GM23338 (cell line): Measurements from ENCODE around the gene WDR26. TPM values are rescaled to one million over a fixed set of nuclear protein-coding genes. Genes with fewer than 3 reads are reported as not detected.

ENCODE experiments used
- ATAC-seq: fragments of 200-7000 bp; cut with Tn5 transposase; 3 replicates; pipeline ENCODE4 v1.9.1; 2020
- DNase-seq: peaks from one replicate; pipeline ENCODE4 v3.0.0-alpha.2; 2015; ENCODE audit warnings: low spot score
- H2AFZ ChIP-seq: fragments of 200-600 bp; sonication (generic); 2 replicates; pipeline ENCODE4 v1.8.0; 2016; ENCODE audit warnings: antibody characterized with exemption, mild to moderate bottlenecking, moderate library complexity
- H3F3A ChIP-seq: fragments of 200-600 bp; sonication (generic); replicated peaks from 2 replicates; pipeline ENCODE4 v1.8.0; 2017; ENCODE audit warnings: antibody characterized with exemption, mixed run types, low read depth
- H3K27ac ChIP-seq: fragments of 200-600 bp; sonication (generic); 2 replicates; pipeline ENCODE4 v1.6.1; 2016; ENCODE audit warnings: low read depth
- H3K27me3 ChIP-seq: fragments of 200-600 bp; sonication (generic); 2 replicates; pipeline ENCODE4 v1.8.0; 2016; ENCODE audit warnings: mild to moderate bottlenecking, mixed run types, moderate library complexity; ENCODE audit not compliant: insufficient read depth
- H3K36me3 ChIP-seq: fragments of 200-600 bp; sonication (generic); 2 replicates; pipeline ENCODE4 v1.8.0; 2016; ENCODE audit warnings: mild to moderate bottlenecking; ENCODE audit not compliant: insufficient read depth
- H3K4me1 ChIP-seq: fragments of 200-600 bp; sonication (generic); 2 replicates; pipeline ENCODE4 v1.8.0; 2016; ENCODE audit warnings: mild to moderate bottlenecking, moderate library complexity; ENCODE audit not compliant: insufficient read depth
- H3K4me2 ChIP-seq: fragments of 200-600 bp; sonication (generic); 2 replicates; pipeline ENCODE4 v1.7.1; 2017; ENCODE audit warnings: mixed run types
- H3K4me3 ChIP-seq: fragments of 200-600 bp; sonication (generic); 2 replicates; pipeline ENCODE4 v1.6.1; 2016; ENCODE audit warnings: mixed run types
- H3K79me2 ChIP-seq: fragments of 200-600 bp; sonication (generic); replicated peaks from 2 replicates; pipeline ENCODE4 v1.8.0; 2017; ENCODE audit warnings: mild to moderate bottlenecking; ENCODE audit not compliant: insufficient read depth
- H3K9me2 ChIP-seq: fragments of 200-600 bp; sonication (generic); 2 replicates; pipeline ENCODE4 v1.8.0; 2017; ENCODE audit not compliant: insufficient read depth
- H4K20me1 ChIP-seq: fragments of 200-600 bp; sonication (generic); replicated peaks from 2 replicates; pipeline ENCODE4 v1.8.0; 2017; ENCODE audit warnings: mild to moderate bottlenecking; ENCODE audit not compliant: insufficient read depth
- H3K27ac Mint-ChIP-seq: 2 replicates; pipeline ENCODE4 v1.8.0; 2020; ENCODE audit warnings: inconsistent platforms, mild to moderate bottlenecking, moderate library complexity, mixed read lengths
- H3K27me3 Mint-ChIP-seq: 3 replicates; pipeline ENCODE4 v1.8.0; 2022; ENCODE audit warnings: low read depth, mild to moderate bottlenecking, moderate library complexity, mixed read lengths, inconsistent platforms; ENCODE audit not compliant: insufficient read depth, poor library complexity
- H3K36me3 Mint-ChIP-seq: 3 replicates; pipeline ENCODE4 v1.8.0; 2021; ENCODE audit warnings: low read depth, mild to moderate bottlenecking, inconsistent platforms, moderate library complexity, mixed read lengths
- H3K4me1 Mint-ChIP-seq: 3 replicates; pipeline ENCODE4 v1.8.0; 2020; ENCODE audit warnings: mild to moderate bottlenecking, inconsistent platforms, mixed read lengths
- H3K4me3 Mint-ChIP-seq: 3 replicates; pipeline ENCODE4 v1.8.0; 2021; ENCODE audit warnings: moderate library complexity, mild to moderate bottlenecking, inconsistent platforms, mixed read lengths
- H3K9me3 Mint-ChIP-seq: 3 replicates; pipeline ENCODE4 v1.8.0; 2020; ENCODE audit warnings: moderate library complexity, mild to moderate bottlenecking, inconsistent platforms, mixed read lengths
- CREB1 ChIP-seq: fragments of 250-450 bp; sonication (Bioruptor Pico); IDR thresholded peaks from 2 replicates; pipeline ENCODE4 v1.5.0; 2020; ENCODE audit warnings: low read depth, mild to moderate bottlenecking, moderate library complexity
- EZH2phosphoT487 ChIP-seq: fragments of 200-600 bp; sonication (generic); IDR thresholded peaks from one replicate; pipeline ENCODE4 v1.8.1; 2018; ENCODE audit warnings: antibody characterized with exemption; ENCODE audit not compliant: unreplicated experiment
- JUNB ChIP-seq: IDR thresholded peaks from one replicate; pipeline ENCODE4 v1.6.1; 2016; ENCODE audit warnings: antibody characterized with exemption; ENCODE audit not compliant: unreplicated experiment
- NANOG ChIP-seq: IDR thresholded peaks from 2 replicates; pipeline ENCODE4 v1.6.1; 2016; ENCODE audit warnings: antibody characterized with exemption, borderline replicate concordance
- POLR2AphosphoS5 ChIP-seq: IDR thresholded peaks from 2 replicates; pipeline ENCODE4 v1.6.1; 2016; ENCODE audit warnings: antibody characterized with exemption, low read depth
- STAT1 ChIP-seq: IDR thresholded peaks from one replicate; pipeline ENCODE4 v1.6.1; 2016; ENCODE audit warnings: antibody characterized with exemption; ENCODE audit not compliant: unreplicated experiment
- ZNF331 ChIP-seq: fragments of 250-450 bp; sonication (Bioruptor Pico); IDR thresholded peaks from 2 replicates; pipeline ENCODE4 v1.5.0; 2020; ENCODE audit warnings: low read depth, mild to moderate bottlenecking, moderate library complexity
- polyA plus RNA-seq: library from polyadenylated mRNA; unstranded; fragments of >200 nt; fragmentation: Nextera tagmentation; extraction: Ambion mirVana; gene quantifications from 2 replicates; pipeline ENCODE4 v1.2.1, GENCODE V29; 2016
- total RNA-seq: library from RNA; depleted of rRNA; stranded (reverse); fragments of >200 nt; shearing (Covaris generic); gene quantifications from 2 replicates; pipeline ENCODE4 v1.2.3, GENCODE V29; 2014
- TF ChIP-seq, protein P1 (sequence below): IDR thresholded peaks from one replicate; pipeline ENCODE4 v1.6.1; 2018; ENCODE audit warnings: antibody characterized with exemption; ENCODE audit not compliant: unreplicated experiment

WDR26 gene
- total and polyA plus RNA-seq, 2 experiments from 2014 or later: 16.9 to 74.6 TPM

DNA sequence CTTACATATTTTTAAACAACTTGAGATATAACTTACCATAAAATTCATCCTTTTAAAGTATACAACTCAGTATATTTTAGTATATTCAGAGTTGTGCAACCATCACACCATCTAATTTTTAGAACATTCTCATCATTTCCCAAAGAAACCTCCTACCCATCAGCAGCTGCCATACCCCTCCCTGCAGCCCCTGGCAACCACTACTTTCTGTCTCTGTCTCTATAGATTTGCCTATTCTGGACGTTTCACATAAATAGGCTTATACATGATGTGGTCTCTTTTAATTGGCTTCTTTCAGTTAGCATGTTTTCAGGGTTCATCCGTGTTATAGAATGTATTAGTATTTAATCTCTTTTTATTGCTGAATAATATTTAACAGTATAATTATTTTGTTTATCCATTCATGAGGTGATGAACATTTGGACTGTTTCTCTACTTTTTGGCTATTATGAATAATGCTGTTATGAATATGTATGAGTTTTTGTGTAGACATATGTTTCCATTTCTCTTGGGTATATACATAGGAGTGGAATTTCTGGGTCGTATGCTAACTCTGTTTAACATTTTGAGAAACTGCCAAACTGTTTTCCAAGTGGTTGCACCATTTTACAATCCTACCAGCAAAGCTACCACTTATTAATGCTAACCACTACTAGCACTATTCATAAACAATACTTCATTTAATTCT is 29.5 kb downstream of the WDR26 start:
- 0 out of 2 replicates have a peak, but pooled peaks cover 5% of the 10 kb centered on the region for H4K20me1 ChIP-seq
- H3K27me3 ChIP-seq: no peaks in the 10 kb centered on the region
- no peak overlapping the region for H3K4me3 ChIP-seq
- no peak overlapping the region for H2AFZ ChIP-seq
- DNase-seq (no peak), ATAC-seq (no peak)
- H3K4me2 ChIP-seq: no peak overlapping the region
- no peak overlapping the region for H3K4me3 Mint-ChIP-seq
- no peaks in the 10 kb centered on the region for H3K4me1 ChIP-seq
- H3F3A ChIP-seq: no peaks in the 10 kb centered on the region; the same call in 1 of the 2 replicates
- H3K9me3 Mint-ChIP-seq: no peaks in the 10 kb centered on the region
- H3K9me2 ChIP-seq: no peaks in the 10 kb centered on the region
- no peak for TF ChIP-seq POLR2AphosphoS5
- no peak for TF ChIP-seq CREB1 (CRISPR knock-in tag)
- no peak for TF ChIP-seq ZNF331 (CRISPR knock-in tag)
- TF ChIP-seq STAT1: no peak
- TF ChIP-seq, protein P1, sequence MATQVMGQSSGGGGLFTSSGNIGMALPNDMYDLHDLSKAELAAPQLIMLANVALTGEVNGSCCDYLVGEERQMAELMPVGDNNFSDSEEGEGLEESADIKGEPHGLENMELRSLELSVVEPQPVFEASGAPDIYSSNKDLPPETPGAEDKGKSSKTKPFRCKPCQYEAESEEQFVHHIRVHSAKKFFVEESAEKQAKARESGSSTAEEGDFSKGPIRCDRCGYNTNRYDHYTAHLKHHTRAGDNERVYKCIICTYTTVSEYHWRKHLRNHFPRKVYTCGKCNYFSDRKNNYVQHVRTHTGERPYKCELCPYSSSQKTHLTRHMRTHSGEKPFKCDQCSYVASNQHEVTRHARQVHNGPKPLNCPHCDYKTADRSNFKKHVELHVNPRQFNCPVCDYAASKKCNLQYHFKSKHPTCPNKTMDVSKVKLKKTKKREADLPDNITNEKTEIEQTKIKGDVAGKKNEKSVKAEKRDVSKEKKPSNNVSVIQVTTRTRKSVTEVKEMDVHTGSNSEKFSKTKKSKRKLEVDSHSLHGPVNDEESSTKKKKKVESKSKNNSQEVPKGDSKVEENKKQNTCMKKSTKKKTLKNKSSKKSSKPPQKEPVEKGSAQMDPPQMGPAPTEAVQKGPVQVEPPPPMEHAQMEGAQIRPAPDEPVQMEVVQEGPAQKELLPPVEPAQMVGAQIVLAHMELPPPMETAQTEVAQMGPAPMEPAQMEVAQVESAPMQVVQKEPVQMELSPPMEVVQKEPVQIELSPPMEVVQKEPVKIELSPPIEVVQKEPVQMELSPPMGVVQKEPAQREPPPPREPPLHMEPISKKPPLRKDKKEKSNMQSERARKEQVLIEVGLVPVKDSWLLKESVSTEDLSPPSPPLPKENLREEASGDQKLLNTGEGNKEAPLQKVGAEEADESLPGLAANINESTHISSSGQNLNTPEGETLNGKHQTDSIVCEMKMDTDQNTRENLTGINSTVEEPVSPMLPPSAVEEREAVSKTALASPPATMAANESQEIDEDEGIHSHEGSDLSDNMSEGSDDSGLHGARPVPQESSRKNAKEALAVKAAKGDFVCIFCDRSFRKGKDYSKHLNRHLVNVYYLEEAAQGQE: no peak
- H3K27ac ChIP-seq: no peak overlapping the region
- no peaks in the 10 kb centered on the region for H3K4me1 Mint-ChIP-seq
- peaks cover 49% of the 10 kb centered on the region; the same call in 1 of the 2 replicates for H3K36me3 ChIP-seq
- peaks cover 4% of the 10 kb centered on the region for H3K27me3 Mint-ChIP-seq
- H3K79me2 ChIP-seq: no peaks in the 10 kb centered on the region
- H3K36me3 Mint-ChIP-seq: peaks cover 72% of the 10 kb centered on the region
- no peak overlapping the region for H3K27ac Mint-ChIP-seq

DNA sequence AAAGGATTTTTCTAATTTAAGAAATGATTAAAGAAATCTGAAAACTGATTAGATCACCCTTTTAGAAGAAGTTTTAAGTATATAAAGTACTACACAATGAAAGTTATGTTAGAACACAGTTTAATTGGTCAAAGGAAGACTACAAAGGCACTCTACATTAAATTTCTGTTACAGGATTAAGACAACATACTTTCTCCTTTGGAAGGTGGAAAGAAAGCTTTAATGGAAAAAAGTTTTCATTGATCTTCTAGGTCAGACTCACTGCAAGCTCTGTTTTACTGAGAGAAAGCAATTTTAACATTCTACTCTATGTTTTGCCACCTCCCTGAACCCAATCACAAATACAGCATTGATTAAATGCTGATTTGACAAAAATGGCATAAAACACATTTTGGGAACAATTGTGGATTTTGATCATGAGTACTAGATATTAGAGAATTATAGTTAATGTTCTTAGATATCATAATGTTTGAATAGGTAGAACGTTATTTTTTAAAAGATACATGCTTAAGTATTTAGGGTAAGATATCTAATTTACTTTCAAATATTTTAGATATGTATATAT is 32.0 kb downstream of the WDR26 start:
- Histone ChIP-seq H3K4me3 (no peak overlapping the region), H3K27me3 (no peaks in the 10 kb centered on the region), H3K9me2 (no peaks in the 10 kb centered on the region), H2AFZ (no peak overlapping the region), H4K20me1 (no peaks in the 10 kb centered on the region), H3K79me2 (no peaks in the 10 kb centered on the region), H3F3A (no peaks in the 10 kb centered on the region), H3K36me3 (peaks cover 56% of the 10 kb centered on the region; the same call in 1 of the 2 replicates), H3K4me1 (no peaks in the 10 kb centered on the region), H3K4me2 (no peak overlapping the region), H3K27ac (peak overlapping the region; percentile 23; the same call in 1 of the 2 replicates)
- Mint-ChIP-seq H3K9me3 (no peaks in the 10 kb centered on the region), H3K27ac (no peak overlapping the region), H3K36me3 (peaks cover 79% of the 10 kb centered on the region), H3K27me3 (no peaks in the 10 kb centered on the region), H3K4me3 (no peak overlapping the region), H3K4me1 (no peaks in the 10 kb centered on the region)
- no peak for DNase-seq
- TF ChIP-seq EZH2phosphoT487 (no peak), POLR2AphosphoS5 (no peak), JUNB (no peak), NANOG (no peak)
- no peak for ATAC-seq
